GM23248 (cell line): ENCODE results near the gene NRBP1. TPM values are rescaled to one million over a fixed set of nuclear protein-coding genes. Genes with fewer than 3 reads are reported as not detected.

Experiments used
- DNase-seq: peaks from one replicate; pipeline ENCODE4 v3.0.0-alpha.2; 2015
- H2AFZ ChIP-seq: fragments of 200-600 bp; sonication (generic); 2 replicates; pipeline ENCODE4 v1.6.1; 2016; ENCODE audit warnings: antibody characterized with exemption
- H3F3A ChIP-seq: fragments of 200-600 bp; sonication (generic); 2 replicates; pipeline ENCODE4 v1.6.1; 2016; ENCODE audit warnings: mild to moderate bottlenecking, antibody characterized with exemption, mixed run types; ENCODE audit not compliant: insufficient read depth
- H3K27ac ChIP-seq: fragments of 200-600 bp; sonication (generic); 2 replicates; pipeline ENCODE4 v1.5.1; 2016; ENCODE audit warnings: mild to moderate bottlenecking
- H3K27me3 ChIP-seq: fragments of 200-600 bp; sonication (generic); replicated peaks from 2 replicates; pipeline ENCODE4 v1.6.1; 2016; ENCODE audit warnings: mild to moderate bottlenecking; ENCODE audit not compliant: insufficient read depth
- H3K36me3 ChIP-seq: fragments of 200-600 bp; sonication (generic); 2 replicates; pipeline ENCODE4 v1.6.1; 2016; ENCODE audit warnings: low read depth, mild to moderate bottlenecking
- H3K4me1 ChIP-seq: fragments of 200-600 bp; sonication (generic); 2 replicates; pipeline ENCODE4 v1.6.1; 2016; ENCODE audit warnings: mild to moderate bottlenecking; ENCODE audit not compliant: insufficient read depth
- H3K4me2 ChIP-seq: fragments of 200-600 bp; sonication (generic); one replicate; pipeline ENCODE4 v1.6.1; 2016; ENCODE audit warnings: mild to moderate bottlenecking; ENCODE audit not compliant: unreplicated experiment
- H3K4me3 ChIP-seq: fragments of 200-600 bp; sonication (generic); 2 replicates; pipeline ENCODE4 v1.5.1; 2016; ENCODE audit warnings: mild to moderate bottlenecking
- H3K79me2 ChIP-seq: fragments of 200-600 bp; sonication (generic); 2 replicates; pipeline ENCODE4 v1.6.1; 2016; ENCODE audit warnings: mild to moderate bottlenecking; ENCODE audit not compliant: insufficient read depth
- H3K9ac ChIP-seq: fragments of 200-600 bp; sonication (generic); 2 replicates; pipeline ENCODE4 v1.6.1; 2016; ENCODE audit warnings: mild to moderate bottlenecking
- H3K9me2 ChIP-seq: fragments of 200-600 bp; sonication (generic); 2 replicates; pipeline ENCODE4 v1.6.1; 2016; ENCODE audit warnings: mixed run types, mild to moderate bottlenecking, moderate library complexity; ENCODE audit not compliant: insufficient read depth
- H3K9me3 ChIP-seq: fragments of 200-600 bp; sonication (generic); one replicate; pipeline ENCODE4 v1.6.1; 2017; ENCODE audit warnings: low read depth
- H4K20me1 ChIP-seq: fragments of 200-600 bp; sonication (generic); 2 replicates; pipeline ENCODE4 v1.6.0; 2016; ENCODE audit not compliant: insufficient read depth
- EZH2 ChIP-seq: fragments of 200-600 bp; sonication (generic); IDR thresholded peaks from 2 replicates; pipeline ENCODE4 v1.6.1; 2018; ENCODE audit warnings: antibody characterized with exemption, mild to moderate bottlenecking; ENCODE audit not compliant: insufficient read depth, poor library complexity, severe bottlenecking
- EZH2phosphoT487 ChIP-seq: fragments of 200-600 bp; sonication (generic); IDR thresholded peaks from 2 replicates; pipeline ENCODE4 v1.6.1; 2018; ENCODE audit warnings: antibody characterized with exemption, moderate library complexity, mild to moderate bottlenecking, low read depth; ENCODE audit not compliant: insufficient read depth
- WGBS, 2 experiments: methylation state at CpG; one replicate each; pipeline ENCODE4 v1.1.6; 2015 to 2017; ENCODE audit warnings: low lambda C conversion rate in 2 of 2, low coverage in 1 of 2; ENCODE audit errors: missing lambda C conversion rate in 2 of 2; 5-methylcytosine and 5-hydroxymethylcytosine counted together
- in situ Hi-C: fragments of 300-500 bp; cut with MboI; formaldehyde crosslinking; loops from 2 replicates; pipeline ENCODE4 v1.15.0; 2020
- polyA plus RNA-seq: library from polyadenylated mRNA; unstranded; fragments of >200 nt; fragmentation: Nextera tagmentation; extraction: Ambion mirVana; gene quantifications from 2 replicates; pipeline ENCODE4 v1.2.1, GENCODE V29; 2016
- total RNA-seq: library from RNA; depleted of rRNA; stranded (reverse); fragments of >200 nt; shearing (Covaris generic); gene quantifications from 2 replicates; pipeline ENCODE4 v1.2.3, GENCODE V29; 2014

NRBP1 gene
- total and polyA plus RNA-seq, 2 experiments from 2014 or later: 165 to 201 TPM

- H3K4me3 ChIP-seq: peak within 1 kb of the TSS; percentile 85
- 1% methylated on average over 54 to 56 of the region's 82 CpGs for WGBS, 2 experiments
- DNase-seq: peak; percentile 98
- no peaks in the 10 kb centered on the region for H4K20me1 ChIP-seq
- H3K9me2 ChIP-seq: no peaks in the 10 kb centered on the region
- in situ Hi-C loops: no loop called here
- no peaks in the 10 kb centered on the region for H3K27me3 ChIP-seq
- H3K27ac ChIP-seq: peak within 1 kb of the TSS; percentile 66
- peak within 1 kb of the TSS; percentile 85 for H3K9ac ChIP-seq
- H3K79me2 ChIP-seq: peaks cover 49% of the 10 kb centered on the region
- H3K4me1 ChIP-seq: peaks cover 12% of the 10 kb centered on the region
- H3K9me3 ChIP-seq: no peaks in the 10 kb centered on the region
- peaks cover 12% of the 10 kb centered on the region for H3F3A ChIP-seq
- H2AFZ ChIP-seq: peak within 1 kb of the TSS; percentile 100
- TF ChIP-seq EZH2phosphoT487 (no peak), EZH2 (no peak)
- peak within 1 kb of the TSS; percentile 98 for H3K4me2 ChIP-seq
- no peaks in the 10 kb centered on the region for H3K36me3 ChIP-seq
Observed at GRCh38 chr2:27409321-27410073, 18.9 kb upstream of the NRBP1 start, which contains the start of gene PPM1G. TSS of gene PPM1G (minus strand) at chr2:27409591. CDS start at chr2:27409422, 169 bp downstream.

- Histone ChIP-seq H3K27ac (no peak overlapping the region), H3K9me3 (no peaks in the 10 kb centered on the region), H3K4me2 (no peak overlapping the region), H3K9me2 (no peaks in the 10 kb centered on the region), H3K4me1 (peaks cover 8% of the 10 kb centered on the region), H3K79me2 (peaks cover 18% of the 10 kb centered on the region), H3K9ac (no peak overlapping the region), H3K27me3 (no peaks in the 10 kb centered on the region), H3K36me3 (no peaks in the 10 kb centered on the region), H3K4me3 (no peak overlapping the region), H3F3A (peaks cover 12% of the 10 kb centered on the region), H2AFZ (no peak overlapping the region), H4K20me1 (no peaks in the 10 kb centered on the region)
- TF ChIP-seq EZH2phosphoT487: no peak
- TF ChIP-seq EZH2: no peak
- in situ Hi-C loops: no loop called here
- 61 to 67% methylated on average over 9 of the region's 9 CpGs for WGBS, 2 experiments
- DNase-seq: no peak
Observed at GRCh38 chr2:27412419-27413152, 15.8 kb upstream of the NRBP1 start.

GRCh38 chr2:27416151-27416550, 12.3 kb upstream of the NRBP1 start:
- no peak for DNase-seq
- H3K4me1 ChIP-seq: no peaks in the 10 kb centered on the region
- no peak overlapping the region for H3K4me2 ChIP-seq
- no peaks in the 10 kb centered on the region for H3F3A ChIP-seq
- no peaks in the 10 kb centered on the region for H3K27me3 ChIP-seq
- no peaks in the 10 kb centered on the region for H4K20me1 ChIP-seq
- no peak overlapping the region for H3K4me3 ChIP-seq
- 92 to 95% methylated on average over 6 of the region's 6 CpGs for WGBS, 2 experiments
- no peaks in the 10 kb centered on the region for H3K36me3 ChIP-seq
- H3K9me2 ChIP-seq: no peaks in the 10 kb centered on the region
- H3K27ac ChIP-seq: no peak overlapping the region
- no peak overlapping the region for H2AFZ ChIP-seq
- no peaks in the 10 kb centered on the region for H3K79me2 ChIP-seq
- no peaks in the 10 kb centered on the region for H3K9me3 ChIP-seq
- H3K9ac ChIP-seq: no peak overlapping the region
- in situ Hi-C loops: no loop called here
- no peak for TF ChIP-seq EZH2
- no peak for TF ChIP-seq EZH2phosphoT487

- Histone ChIP-seq H3K4me2 (no peak overlapping the region), H2AFZ (no peak overlapping the region), H3K27me3 (no peaks in the 10 kb centered on the region), H3K4me1 (no peaks in the 10 kb centered on the region), H3K79me2 (no peaks in the 10 kb centered on the region), H3K36me3 (no peaks in the 10 kb centered on the region), H3K9me2 (no peaks in the 10 kb centered on the region), H3F3A (no peaks in the 10 kb centered on the region), H3K4me3 (no peak overlapping the region), H3K9ac (no peak overlapping the region), H3K9me3 (no peaks in the 10 kb centered on the region), H3K27ac (no peak overlapping the region), H4K20me1 (no peaks in the 10 kb centered on the region)
- DNase-seq: no peak
- in situ Hi-C loops: no loop called here
- no peak for TF ChIP-seq EZH2phosphoT487
- no peak for TF ChIP-seq EZH2
Observed at GRCh38 chr2:27420996-27421395, 7.4 kb upstream of the NRBP1 start.
